OCI-LY7 (cell line): ENCODE results near the gene TRIP13.

Source experiments
- CTCF ChIP-seq: fragments of 200-600 bp; sonication (generic); conservative IDR thresholded peaks from 2 replicates; pipeline ENCODE4 v1.5.1; 2014; ENCODE audit warnings: mild to moderate bottlenecking, antibody characterized with exemption, low read length, moderate library complexity, mixed read lengths
- EZH2phosphoT487 ChIP-seq: fragments of 200-600 bp; sonication (generic); IDR thresholded peaks from 2 replicates; pipeline ENCODE4 v1.6.1; 2018; ENCODE audit warnings: low read depth, borderline replicate concordance, mild to moderate bottlenecking, mixed run types, antibody characterized with exemption, low read length, moderate library complexity, mixed read lengths

DNA sequence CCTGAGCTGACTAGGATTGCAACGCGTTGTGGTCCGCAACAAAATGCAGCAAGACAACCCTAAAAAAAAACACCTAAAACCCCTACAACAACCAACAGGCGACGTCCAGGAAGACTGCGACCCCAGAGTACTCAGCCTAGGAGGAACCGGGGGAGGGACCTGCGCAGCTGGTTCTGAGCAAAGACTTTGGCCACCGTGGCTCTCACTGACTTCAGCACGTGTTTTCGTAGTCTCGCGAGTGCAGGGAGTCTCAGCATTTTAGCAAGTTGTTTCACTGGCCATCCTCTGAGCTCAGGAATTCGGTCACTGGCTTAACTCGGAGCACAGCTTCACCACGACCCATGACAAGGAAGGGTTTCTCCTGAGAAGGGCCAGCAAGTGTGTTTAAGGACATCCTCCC, 33.3 kb upstream of the TRIP13 start:
- TF ChIP-seq CTCF (no peak), EZH2phosphoT487 (no peak)
